ENCODE measurements around the gene FGD4.

FGD4 gene

DNA sequence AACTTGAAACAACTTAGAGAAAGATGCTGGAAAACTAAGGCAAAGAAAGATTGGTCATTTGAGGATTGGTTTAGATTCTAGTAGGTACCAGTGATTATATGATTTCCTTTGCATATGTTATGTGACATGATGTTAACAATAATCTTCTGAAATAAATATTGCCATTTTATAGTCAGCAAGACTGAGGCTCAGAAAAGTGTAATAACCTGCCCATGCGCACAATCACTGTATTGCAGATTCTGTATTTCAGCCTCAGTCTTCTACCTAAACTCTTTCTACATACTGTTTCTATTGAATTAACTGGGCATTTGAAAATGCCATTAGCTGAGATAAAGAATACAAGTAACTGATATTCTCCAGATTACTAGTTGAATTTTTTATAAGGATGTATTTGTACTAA, 61.3 kb downstream of the FGD4 start:
- DNase-seq, result no peak

DNA sequence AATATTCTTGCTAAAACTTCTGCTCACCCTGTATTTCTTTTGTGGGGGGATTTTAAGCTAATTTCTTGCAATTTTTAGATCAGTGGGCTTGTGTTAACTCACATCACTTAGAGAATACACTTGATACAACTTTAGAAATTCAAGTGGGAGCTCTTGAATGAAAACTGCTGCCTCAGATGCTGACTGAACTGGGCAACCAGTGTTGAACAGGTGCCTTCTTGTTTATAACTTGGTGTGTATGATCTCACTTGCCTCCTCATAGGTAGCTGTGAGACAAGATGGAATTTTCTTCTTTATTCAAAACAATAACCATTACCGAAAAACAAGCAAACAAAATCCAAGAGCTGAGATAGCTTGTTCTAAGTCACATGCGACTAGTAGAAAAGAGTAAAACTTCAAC, 63.5 kb downstream of the FGD4 start:
- DNase-seq, result no peak

DNA sequence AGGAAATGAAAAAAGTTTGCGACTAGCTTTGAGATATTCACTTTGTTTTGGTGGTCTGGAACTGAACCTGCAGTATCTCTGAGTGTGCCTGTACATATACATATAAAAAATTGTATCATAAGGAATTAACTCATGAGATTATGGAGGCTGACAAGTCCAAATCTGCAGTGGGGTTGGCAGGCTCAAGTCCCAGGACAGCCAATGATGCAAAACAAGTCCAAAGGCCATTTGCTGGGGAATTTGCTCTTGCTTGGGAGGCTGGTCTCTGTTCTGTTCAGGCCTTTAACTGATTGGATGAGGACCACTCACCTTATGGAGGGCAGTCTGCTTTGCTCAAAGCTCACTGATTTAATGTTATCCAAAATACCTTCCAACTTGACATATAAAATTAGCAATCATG, 66.8 kb downstream of the FGD4 start:
- no peak for DNase-seq

DNA sequence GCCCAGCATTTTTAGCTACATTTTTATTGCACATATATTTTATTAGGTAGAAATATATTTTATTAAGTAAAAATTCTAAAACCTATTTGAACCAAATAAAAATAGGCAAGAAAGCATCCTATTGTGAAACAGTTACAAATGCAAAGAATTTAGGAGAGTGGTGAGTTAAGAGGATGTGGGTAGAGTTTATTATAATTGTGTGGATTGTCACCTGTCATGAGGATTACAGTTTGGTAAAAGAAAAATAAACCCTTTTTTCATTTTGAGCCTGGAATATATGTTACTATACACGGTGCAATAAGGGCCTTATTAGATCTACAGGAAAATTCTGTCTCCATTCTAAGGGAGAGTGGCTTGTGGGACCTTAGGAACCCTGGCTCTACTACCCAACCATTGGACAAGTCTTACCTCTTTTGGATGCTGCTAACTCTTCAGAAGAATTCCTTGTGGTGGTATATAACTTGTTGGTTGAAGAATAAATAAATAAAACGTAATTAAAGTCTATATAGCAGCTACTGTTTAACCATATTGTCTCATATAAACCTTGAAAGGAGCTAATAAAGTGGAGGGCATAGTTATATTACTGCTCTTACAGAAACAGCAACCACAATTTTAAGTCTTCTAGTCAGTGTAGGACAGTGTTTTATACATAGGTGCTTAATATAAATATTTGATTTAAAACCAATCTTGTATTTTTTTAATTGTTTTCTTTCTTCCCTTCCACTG, 67.8 kb downstream of the FGD4 start:
- no peak for DNase-seq

DNA sequence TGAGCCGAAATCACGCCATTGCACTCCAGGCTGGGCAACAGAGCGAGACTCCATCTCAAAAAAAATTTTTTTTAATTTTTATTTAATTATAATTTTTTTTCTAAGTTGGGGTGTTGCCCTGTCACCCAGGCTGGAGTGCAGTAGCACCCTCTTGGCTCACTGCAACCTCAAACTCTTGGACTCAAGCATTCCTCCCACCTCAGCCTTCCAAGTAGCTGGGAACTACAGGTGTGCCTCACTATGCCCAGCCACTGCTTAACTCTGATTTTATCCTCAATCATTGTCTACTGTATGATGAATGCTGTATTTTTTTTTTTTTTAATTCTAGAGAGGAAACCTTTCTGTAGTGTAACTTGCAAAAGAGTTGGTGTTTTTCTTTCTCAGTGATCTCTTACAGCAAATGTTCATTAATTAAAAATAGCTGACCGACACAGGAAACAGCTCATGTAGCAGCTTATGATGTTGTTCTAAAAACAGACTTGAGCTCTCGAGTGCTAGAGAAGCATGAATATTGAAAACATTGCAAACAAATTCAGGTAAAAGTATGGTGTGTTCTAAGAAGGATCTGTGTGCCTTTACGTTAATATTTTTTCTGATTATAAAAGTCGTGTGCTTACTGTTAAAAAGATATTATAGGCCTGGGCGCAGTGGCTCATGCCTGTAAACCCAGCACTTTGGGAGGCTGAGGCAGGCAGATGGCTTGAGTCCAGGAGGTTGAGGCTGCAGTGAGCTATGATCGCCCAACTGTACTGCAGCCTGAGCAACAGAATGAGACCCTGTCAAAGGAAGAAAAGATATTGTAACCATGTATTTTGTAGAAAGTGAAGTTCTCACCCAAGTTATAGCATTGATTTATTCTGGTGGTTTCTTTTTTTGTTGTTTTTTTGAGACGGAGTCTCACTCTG, 68.9 kb downstream of the FGD4 start:
- DNase-seq, result no peak

DNA sequence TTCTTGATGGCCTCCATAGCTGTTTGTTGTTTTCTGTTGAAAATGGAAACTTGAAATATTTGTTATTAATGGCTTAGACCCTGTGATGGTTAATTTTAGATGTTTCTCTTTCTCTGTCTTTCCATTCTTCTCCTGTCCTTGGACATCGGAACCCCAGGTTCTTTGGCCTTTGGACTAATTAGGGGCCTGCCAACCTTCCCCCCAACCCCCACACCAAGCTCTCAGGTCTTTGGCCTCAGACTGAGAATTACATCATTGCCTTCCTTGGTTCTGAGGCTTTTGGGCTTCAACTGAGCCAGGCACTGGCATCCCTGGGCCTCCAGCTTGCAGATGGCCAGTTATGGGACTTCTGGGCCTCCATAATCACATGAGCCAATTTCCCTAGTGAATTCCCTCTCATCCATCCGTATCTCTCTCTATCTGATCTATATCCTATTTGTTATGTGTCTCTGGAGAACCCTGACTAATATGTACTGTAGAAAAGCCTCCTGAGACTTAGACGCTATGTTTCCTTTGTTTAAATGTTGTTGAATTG, 71.6 kb downstream of the FGD4 start:
- DNase-seq, result no peak

DNA sequence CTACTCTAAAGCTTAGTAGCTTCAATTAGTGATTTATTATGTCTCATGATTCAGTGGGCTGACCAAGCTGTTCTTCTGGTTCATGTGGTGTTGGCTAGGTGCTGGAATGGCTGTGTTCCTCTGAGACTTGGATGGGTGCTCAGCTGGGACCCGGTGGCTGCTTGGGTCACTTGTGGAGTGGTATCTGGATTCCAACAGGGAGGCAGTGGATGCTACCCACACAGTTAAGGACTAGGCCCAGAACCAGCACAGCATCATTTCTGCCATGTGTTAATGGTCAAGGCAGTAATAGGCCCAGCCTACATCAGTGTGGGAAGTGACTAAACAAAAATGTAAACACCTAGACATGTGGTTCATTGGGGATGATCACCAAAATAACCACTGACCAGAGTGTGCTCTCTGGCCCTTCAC, 72.2 kb downstream of the FGD4 start:
- DNase-seq, result no peak

DNA sequence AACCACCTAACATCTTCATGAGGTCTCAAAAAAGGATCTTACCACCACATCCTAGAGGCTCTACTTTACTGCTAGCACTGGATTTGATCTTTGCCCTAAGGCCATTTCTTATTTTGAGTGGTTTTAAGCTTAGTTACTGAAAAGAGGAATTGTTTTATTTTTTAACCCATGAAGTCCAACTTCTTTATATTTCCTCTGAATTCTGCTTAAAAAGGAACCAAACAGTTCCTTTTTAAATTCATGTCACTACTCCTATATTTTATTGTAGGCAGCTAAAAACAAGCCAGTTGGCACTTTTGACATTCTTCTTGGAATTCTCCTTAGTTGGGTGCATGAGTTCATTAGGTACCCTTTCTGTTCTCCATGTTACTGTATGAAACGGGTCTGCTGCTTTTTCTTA, 76.4 kb downstream of the FGD4 start:
- no peak for DNase-seq

DNA sequence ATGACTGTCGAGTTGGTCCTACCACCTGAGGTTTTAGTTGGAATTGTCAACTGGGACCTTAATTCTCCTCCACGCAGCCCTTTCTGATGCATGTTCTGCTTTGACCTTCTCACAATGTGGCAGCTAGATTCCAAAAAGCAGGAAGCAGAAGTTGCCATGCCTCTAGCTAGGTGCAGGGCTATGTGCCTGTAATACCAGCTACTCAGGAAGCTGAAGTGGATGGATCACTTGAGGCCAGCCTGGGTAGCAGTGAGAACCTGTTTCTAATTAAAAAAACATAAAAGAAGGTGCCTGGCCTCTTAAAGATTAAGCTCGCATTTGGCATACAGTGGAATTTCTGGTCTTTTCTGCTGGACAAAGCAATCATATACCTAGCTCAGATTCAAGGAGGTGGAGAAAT, 77.1 kb downstream of the FGD4 start:
- no peak for DNase-seq

DNA sequence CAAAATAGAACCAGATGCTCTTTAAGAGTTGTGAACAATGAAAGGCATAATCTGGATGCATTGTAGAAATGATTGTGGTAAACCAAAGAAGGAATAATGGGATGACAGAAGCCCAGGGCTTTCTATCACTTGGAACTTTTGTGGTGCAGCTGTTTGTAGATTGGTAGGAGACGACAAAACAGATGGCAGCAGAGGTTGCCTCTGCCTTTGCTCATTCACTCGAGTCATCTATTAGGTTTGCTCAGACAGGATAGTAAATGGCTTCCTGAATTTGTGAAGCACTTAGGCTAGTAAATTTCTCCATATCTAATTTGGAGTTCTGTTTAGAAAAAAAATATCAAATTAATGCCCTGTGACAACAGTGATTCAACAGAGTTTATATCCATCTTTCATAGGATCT, 78.4 kb downstream of the FGD4 start:
- DNase-seq, result no peak

DNA sequence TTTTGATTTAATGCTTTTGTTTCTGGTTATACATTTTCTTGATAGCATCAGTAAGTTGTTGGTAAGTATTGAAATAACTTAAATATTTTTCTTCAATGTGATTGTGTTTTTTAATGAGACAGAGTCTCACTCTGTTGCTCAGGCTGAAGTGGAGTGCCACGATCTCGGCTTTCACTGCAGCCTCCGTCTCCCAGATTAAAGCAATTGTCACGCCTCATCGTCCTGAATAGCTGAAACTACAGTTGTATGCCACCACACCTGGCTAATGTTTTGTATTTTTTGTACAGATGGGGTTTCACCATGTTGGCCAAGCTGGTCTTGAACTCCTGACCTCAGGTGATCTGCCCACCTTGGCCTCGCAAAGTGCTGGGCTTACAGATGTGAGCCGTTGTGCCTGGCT, 78.8 kb downstream of the FGD4 start:
- DNase-seq, result no peak

DNA sequence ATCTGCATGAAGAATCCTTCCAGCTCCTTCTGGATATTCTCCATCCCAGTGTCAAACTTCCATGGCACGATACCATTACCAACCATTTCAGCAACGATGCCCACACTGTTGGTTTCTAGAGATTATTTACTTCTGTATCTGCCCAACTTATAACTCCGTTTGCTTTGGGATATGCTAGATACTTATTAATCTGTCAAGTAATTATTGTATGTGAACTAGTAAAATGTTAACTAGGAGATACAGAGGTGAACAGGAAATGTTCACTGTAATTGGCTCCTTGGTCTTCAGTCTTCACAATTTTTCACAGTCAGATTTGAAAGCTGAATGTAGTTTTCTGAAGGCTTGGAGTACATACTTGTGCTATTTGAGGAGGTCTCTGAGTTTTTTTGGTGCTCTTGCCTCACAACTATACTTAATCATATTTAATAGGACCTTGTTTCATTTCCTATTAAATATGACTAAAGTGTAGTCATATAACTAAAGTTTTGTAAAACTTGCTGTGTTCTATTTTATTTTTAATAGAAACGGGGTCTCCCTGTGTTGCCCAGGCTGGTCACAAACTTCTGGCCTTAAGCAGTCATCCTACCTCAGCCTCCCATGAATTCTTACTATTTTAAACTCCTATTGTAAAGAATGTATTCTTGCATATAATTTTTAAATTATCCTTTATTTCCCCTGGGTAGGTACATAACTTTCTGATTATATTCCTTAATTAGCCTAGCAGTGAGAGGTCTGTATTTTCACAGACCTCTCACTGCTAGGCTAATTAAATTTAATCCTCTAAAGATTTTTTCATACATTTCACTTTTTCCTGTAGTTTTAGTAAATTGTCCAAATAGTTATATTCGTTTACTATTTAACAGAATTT, 79.7 kb downstream of the FGD4 start:
- DNase-seq, result no peak

DNA sequence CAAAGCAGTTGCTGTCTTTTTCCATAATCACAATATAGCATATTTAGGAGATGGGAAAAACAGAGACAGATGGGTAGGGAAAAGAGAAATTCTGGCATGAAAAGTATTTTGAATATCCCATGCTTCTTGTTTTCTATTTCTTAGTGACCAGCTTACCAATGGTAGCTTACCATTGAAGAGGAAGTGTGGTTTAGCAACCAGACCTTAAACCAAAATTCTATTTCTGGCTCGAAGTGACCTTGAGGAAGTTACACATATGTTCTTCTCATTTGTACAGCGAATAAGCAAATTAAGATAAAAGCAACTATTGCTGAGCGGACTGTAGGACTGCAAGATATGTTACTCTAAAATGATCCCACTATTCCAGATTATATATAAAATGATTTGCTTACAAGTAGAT, 82.9 kb downstream of the FGD4 start:
- DNase-seq, result no peak

DNA sequence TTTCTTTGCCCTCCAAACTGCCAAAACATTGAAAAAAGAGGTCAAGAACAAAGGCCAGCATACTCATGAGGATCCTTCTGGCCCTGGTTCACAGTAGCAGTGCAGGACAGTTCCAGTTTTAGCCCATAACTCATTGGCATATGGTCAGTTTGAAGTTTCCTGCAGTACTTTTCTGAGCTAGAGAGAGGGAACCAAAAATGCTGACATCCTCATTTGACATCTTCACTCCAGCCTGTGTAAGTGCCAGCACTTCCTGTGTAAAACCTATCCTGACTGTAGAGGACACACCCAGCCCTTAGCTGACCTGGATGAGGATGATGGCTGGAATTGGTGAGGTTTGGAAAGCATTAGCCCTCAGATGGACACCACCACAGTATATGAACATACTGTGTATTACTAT, 84.1 kb downstream of the FGD4 start:
- no peak for DNase-seq

DNA sequence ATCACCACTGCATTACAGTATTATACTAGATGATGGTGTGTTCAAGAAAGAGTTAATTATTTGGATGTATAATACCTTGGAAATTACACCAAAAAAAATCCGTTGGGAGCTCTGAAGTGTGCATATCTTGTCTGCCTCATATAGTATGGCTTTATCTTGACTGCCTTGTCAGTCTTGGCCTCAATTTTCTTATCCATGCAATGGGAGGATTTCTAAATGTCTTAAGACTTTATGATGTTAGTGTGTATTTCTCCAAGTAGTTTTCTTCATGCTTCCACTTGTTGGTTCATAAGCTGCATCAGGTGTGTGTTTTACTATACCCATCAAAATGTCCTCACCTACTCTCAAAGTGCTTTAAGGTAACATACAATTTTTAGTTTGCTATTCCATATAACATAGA, 84.6 kb downstream of the FGD4 start:
- no peak for DNase-seq

DNA sequence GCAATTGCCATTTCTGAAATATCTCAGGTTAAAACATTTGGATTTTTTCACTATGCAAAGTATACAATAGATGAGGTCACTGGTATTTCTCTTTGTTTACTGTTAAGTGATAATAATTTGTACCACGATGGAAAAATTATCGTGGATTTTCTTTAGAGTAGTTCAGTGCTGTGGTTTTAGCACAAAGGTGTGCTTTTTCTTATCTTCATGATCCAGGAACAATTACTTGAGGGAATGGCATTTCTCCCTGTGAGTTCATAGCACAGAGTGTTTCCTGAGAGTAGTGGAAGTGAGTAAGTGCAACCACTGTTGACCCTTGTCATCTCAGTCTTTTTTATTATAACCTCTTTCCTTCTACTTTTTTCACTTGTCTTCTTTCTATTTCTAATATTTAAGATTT, 86.8 kb downstream of the FGD4 start:
- DNase-seq, result no peak

DNA sequence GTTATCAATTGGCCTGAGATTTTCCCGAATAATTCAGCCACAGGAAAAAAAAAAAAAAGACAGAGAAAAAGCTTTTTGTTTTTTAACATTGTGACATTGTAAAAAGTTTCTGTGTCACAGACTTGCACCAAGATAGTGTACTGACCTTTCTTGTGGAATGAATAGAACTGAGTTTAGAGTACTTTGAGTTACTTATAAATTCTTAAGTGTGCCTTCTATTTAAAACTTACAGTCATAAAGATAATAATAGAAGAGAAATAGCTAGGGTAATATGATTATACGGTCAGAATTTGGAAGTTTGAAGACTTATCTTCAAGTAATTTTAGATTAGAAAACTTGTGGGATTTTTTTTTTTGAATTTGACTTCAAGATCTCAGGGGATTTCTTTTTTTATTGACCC, 88.8 kb downstream of the FGD4 start:
- DNase-seq, result no peak

DNA sequence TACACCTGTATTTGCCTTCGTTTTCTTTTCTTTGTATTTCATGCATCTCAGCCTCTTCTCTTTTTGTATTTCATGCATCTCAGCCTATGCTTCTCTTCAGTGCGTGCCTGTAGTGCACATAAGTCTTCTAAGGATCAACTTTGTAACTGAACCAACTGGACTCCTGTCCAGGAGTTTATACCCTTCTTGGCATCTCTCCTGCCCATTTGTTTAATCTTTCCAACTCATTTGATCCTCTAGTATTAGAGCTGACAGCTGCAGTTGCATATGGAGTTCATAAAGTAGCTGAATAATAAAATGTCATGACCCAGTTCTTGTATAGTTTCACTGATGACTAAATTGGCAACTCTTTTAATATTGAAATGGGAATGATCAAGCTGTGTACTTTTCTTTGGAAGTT, 89.7 kb downstream of the FGD4 start:
- no peak for DNase-seq

DNA sequence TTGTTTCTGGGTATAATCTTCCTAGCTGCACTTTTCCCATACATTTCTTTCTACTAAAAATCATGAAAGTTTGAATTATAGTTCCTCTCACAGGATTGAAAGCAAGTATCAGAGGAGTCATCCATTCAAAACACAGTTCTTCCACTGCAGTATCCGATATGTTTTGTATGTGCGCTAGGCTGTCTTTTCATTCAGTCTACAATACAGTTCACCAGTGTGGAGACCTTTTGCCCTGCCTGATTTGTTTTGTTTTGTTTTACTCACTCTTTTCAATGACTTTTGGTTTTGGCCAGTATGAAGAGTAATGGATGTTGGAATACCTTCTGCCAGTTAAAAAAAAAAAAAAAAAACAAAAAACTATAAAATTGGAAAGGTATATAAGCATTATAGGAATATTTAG, 91.4 kb downstream of the FGD4 start:
- DNase-seq, result no peak

DNA sequence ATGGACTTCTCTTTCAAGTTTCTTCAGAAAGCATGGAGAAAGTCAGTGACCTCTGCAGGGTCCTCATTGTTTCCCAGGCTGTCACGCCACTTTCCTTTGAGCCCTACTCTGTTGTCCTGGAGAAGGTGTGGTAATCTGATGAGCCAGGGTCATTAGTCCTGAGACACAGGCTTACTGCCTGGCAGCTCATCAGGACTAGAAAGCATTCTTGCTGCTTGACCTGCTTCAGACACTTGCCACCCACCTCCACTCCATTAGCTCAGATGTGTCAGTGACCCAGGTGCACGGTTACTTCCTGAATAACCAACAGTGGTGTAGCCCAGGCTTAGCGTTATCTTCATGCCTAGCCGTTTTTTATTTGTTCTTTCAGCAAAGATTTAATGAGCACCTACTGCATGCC, 93.9 kb downstream of the FGD4 start:
- DNase-seq, result no peak

DNA sequence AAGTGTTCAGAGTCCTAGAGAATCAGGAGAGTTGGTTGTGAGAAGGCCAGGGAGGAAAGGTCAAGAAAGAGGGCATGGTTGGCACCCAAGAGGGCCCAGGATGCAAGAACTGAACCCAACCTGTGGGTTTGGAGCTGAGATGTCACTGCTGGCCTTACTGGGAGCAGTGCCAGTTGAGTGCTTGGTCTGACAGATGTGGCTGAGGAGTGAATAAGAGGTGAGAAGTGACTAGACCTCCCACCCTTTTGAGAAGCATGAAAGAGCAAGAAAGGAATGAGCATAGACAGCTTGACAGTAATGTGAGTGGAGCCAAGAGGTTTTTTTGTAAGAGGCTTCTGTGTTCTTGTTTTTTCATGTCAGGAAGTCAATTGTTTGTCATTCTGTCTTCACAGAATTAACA, 95.3 kb downstream of the FGD4 start:
- no peak for DNase-seq

DNA sequence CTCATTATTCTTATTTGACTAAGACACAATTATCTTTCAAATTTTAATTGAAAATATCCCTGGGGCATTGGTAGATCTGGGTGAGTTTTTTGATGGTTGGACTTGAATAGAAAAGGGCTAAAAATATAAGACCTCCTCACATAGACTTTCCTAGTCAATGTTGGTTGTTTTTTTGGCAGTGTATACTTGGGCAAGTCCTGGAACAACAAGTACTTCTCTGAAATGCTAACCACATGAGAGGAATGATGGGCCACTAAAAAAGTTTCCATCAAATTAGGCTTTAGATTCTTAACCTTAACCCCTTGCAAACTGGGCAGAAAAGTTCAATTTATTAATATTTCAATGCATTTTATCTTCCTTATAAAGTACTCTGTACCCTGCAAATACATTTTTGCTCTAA, 97.6 kb downstream of the FGD4 start:
- no peak for DNase-seq

DNA sequence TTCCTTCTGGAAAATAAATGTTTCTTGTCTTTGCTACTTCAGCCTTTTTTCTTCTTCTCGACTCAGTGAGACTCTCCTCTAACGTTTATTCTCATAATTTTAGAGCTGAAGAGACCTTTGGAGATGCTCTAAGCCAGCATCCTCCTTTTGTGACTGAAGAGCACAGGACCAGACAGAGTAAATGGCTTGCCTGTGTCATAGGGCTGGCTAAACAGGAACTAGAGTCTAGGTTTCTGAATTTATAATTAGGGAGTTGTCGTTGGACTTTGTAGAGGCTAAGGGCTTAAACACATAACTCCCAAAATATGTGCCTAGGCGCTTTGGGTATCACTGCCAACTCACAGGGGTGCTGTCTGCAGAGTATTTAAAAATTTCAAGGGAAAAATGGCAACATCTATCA, 98.5 kb downstream of the FGD4 start:
- no peak for DNase-seq

Data from NCI-H774 (cell line).